ENCODE results near the gene SPOCK3. TPM values are rescaled to one million over a fixed set of nuclear protein-coding genes. Genes with fewer than 3 reads are reported as not detected.

Gene SPOCK3
- polyA plus RNA-seq, 2 of the 4 experiments (the other 2 are of a cell fraction): 0.15 to 0.61 TPM

DNA sequence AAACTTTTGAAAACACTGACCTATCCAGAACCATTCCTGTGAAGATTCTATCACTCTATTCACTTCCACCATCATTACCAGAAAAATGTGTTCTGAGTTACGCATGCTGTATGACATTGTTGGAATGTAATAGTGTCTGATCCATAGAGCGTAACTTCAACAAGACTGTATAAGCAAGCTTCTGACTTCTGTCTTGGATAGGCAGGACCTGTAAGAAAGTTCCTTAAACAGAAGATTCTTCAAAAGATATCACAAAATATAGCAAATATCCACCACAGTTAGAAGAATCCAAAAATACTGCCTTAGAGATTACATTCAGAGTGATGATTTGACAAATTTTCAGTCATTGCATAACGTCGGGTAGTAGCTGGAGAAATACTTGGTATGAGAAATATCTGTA is 14.0 kb upstream of the SPOCK3 start:
- Histone ChIP-seq H3K27ac (no peak overlapping the region), H3K4me2 (no peak overlapping the region), H3K9me3 (no peaks in the 10 kb centered on the region), H3K4me3 (no peak overlapping the region), H3K4me1 (no peaks in the 10 kb centered on the region)
- FAIRE-seq: no peak
- no peak for DNase-seq (ENCODE audit: low read depth in 1 of 2, low spot score in 1 of 2)
- 69% methylated on average over 4 of the region's 4 CpGs for WGBS (ENCODE audit: missing lambda C conversion rate)
- ChIA-PET CTCF (no interaction called here), POLR2A (no interaction called here)
- ATAC-seq: no peak
- TF ChIP-seq JUNB (IDR thresholded peaks at IDR 0.05) (no peak), CHD4 (IDR thresholded peaks at IDR 0.05; ENCODE audit: borderline replicate concordance) (no peak), MAZ (IDR thresholded peaks at IDR 0.05; ENCODE audit: borderline replicate concordance, low read depth, low read length) (no peak), ZNF302 (CRISPR knock-in tag; IDR thresholded peaks at IDR 0.05) (no peak), ZFP36 (IDR thresholded peaks at IDR 0.05; ENCODE audit: borderline replicate concordance, partially characterized antibody) (no peak), RARB (CRISPR knock-in tag; IDR thresholded peaks at IDR 0.05) (no peak), HOXA7 (CRISPR knock-in tag; IDR thresholded peaks at IDR 0.05) (no peak), ESRRA (IDR thresholded peaks at IDR 0.05; ENCODE audit: borderline replicate concordance, low read length) (no peak), KDM1A (IDR thresholded peaks at IDR 0.05; ENCODE audit: low read depth) (no peak), EHF (CRISPR knock-in tag; IDR thresholded peaks at IDR 0.05) (no peak), FOXS1 (CRISPR knock-in tag; IDR thresholded peaks at IDR 0.05) (no peak)
- TF ChIP-seq, protein P1, sequence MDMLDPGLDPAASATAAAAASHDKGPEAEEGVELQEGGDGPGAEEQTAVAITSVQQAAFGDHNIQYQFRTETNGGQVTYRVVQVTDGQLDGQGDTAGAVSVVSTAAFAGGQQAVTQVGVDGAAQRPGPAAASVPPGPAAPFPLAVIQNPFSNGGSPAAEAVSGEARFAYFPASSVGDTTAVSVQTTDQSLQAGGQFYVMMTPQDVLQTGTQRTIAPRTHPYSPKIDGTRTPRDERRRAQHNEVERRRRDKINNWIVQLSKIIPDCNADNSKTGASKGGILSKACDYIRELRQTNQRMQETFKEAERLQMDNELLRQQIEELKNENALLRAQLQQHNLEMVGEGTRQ (IDR thresholded peaks at IDR 0.05): no peak

DNA sequence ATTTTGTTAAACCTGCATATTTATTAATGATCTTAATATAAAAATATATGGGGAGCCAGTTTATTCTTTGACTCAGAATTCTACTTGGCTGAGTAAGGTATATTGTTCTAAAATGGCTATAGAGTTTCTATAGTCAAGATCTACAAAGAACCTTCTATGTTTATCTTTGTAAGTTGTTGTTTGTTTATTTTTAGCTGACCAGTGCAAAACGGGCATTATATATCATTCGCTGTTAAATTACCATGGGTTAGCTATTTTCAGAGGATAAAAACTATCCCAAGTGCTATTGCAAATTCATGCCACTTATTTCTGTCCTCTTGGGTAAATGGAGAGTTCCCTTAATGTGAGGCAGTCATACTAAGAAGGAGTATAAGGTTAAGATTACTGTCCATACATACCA is 5.3 kb upstream of the SPOCK3 start:
- 2% methylated on average over 2 of the region's 2 CpGs for WGBS (ENCODE audit: missing lambda C conversion rate)
- FAIRE-seq: no peak
- POLR2A ChIA-PET: no interaction called here

DNA sequence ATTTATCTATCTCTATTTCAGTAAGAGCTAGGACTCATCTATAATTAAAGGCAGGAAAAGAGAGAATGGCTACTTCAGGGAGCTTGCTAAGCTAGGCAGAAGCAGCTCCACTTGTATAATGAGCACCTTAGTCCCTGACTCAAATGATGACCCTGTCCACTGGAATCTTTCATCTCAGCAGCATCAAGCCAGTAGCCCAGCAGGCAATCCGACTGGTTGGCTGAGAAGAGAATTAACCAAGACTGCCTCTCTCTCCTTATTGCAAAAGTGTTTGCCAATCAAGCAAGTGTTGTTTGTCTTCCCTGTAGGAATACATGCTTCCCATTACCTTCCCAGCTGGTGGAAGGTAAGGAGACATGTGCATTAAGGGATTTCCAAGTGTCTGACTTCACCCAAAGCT is 3.9 kb upstream of the SPOCK3 start:
- Histone ChIP-seq H3K4me2 (no peak overlapping the region), H3K4me3 (no peak overlapping the region), H3K4me1 (no peaks in the 10 kb centered on the region), H3K9me3 (no peaks in the 10 kb centered on the region), H3K27ac (no peak overlapping the region)
- ChIA-PET POLR2A (no interaction called here), CTCF (interaction anchor here (0.7 kb wide), 1 partner anchor 40 kb away, joined by 3 read pairs; no protein-coding TSS in a partner anchor)
- 0% methylated on average over 1 of the region's 1 CpG for WGBS (ENCODE audit: missing lambda C conversion rate)
- no peak for DNase-seq (ENCODE audit: low read depth in 1 of 2, low spot score in 1 of 2)
- no peak for TF ChIP-seq CBX8 (IDR thresholded peaks at IDR 0.05)
- TF ChIP-seq JUN (IDR thresholded peaks at IDR 0.05): no peak
- no peak for TF ChIP-seq EHF (CRISPR knock-in tag; IDR thresholded peaks at IDR 0.05)
- no peak for TF ChIP-seq KDM1A (IDR thresholded peaks at IDR 0.05; ENCODE audit: low read depth)
- no peak for TF ChIP-seq KDM5A (IDR thresholded peaks at IDR 0.05)
- TF ChIP-seq BHLHE40 (IDR thresholded peaks at IDR 0.05; ENCODE audit: low read depth, low read length): no peak
- TF ChIP-seq, protein P2, sequence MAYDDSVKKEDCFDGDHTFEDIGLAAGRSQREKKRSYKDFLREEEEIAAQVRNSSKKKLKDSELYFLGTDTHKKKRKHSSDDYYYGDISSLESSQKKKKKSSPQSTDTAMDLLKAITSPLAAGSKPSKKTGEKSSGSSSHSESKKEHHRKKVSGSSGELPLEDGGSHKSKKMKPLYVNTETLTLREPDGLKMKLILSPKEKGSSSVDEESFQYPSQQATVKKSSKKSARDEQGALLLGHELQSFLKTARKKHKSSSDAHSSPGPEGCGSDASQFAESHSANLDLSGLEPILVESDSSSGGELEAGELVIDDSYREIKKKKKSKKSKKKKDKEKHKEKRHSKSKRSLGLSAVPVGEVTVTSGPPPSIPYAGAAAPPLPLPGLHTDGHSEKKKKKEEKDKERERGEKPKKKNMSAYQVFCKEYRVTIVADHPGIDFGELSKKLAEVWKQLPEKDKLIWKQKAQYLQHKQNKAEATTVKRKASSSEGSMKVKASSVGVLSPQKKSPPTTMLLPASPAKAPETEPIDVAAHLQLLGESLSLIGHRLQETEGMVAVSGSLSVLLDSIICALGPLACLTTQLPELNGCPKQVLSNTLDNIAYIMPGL (CRISPR knock-in tag; IDR thresholded peaks at IDR 0.05; ENCODE audit: borderline replicate concordance): no peak
- TF ChIP-seq JUNB (IDR thresholded peaks at IDR 0.05): no peak
- no peak for ATAC-seq
- FAIRE-seq: no peak

More for the DNA sequence above, 5.3 kb upstream of the SPOCK3 start:
- H3K4me1 ChIP-seq: no peaks in the 10 kb centered on the region
- TF ChIP-seq SMC3 (IDR thresholded peaks at IDR 0.05): no peak
- peak; percentile 37 for TF ChIP-seq MAFK (IDR thresholded peaks at IDR 0.05; ENCODE audit: partially characterized antibody)
- H3K27ac ChIP-seq: no peak overlapping the region
- H3K9me3 ChIP-seq: no peaks in the 10 kb centered on the region
- H3K4me2 ChIP-seq: no peak overlapping the region
- no peak for DNase-seq (ENCODE audit: low read depth in 1 of 2, low spot score in 1 of 2)
- no peak for ATAC-seq
- no peak overlapping the region for H3K4me3 ChIP-seq
- CTCF ChIA-PET: no interaction called here
